Activated CD8-positive, alpha-beta T cell treated with anti-CD3 and anti-CD28 coated beads, Interleukin-2, amount 10 ng/mL, durations not matched to agents 7 days and 5 days (primary cell): ENCODE results near the gene P3H1. TPM values are rescaled to one million over a fixed set of nuclear protein-coding genes. Genes with fewer than 3 reads are reported as not detected.
A peak's percentile ranks its signal among the peaks of the same experiment; 100 is the strongest.

Experiments used
- ATAC-seq: fragments of 150-1000 bp; cut with Tn5 transposase; one replicate; pipeline ENCODE4 v1.10.0; 2021; ENCODE audit warnings: moderate library complexity
- CTCF ChIA-PET: fragments of 350-600 bp; sonication (Branson Sonifier 250); formaldehyde crosslinking; loops from one replicate; lab custom pipeline; 2021; ENCODE audit warnings: antibody characterized with exemption; lab: Charles Lee
- POLR2A ChIA-PET: fragments of 350-600 bp; sonication (Branson Sonifier 250); formaldehyde crosslinking; loops from one replicate; lab custom pipeline; 2021; ENCODE audit warnings: antibody characterized with exemption; lab: Charles Lee
- DNase-seq: peaks from one replicate; pipeline ENCODE4 v3.0.0-alpha.2; 2020
- H3K27ac Mint-ChIP-seq: one replicate; pipeline ENCODE4 v1.8.0; 2021; ENCODE audit warnings: mild to moderate bottlenecking, mixed read lengths
- H3K27me3 Mint-ChIP-seq: one replicate; pipeline ENCODE4 v1.8.0; 2021; ENCODE audit warnings: low read depth, mixed read lengths
- H3K36me3 Mint-ChIP-seq: one replicate; pipeline ENCODE4 v1.8.0; 2021; ENCODE audit warnings: low read depth, mixed read lengths
- H3K4me1 Mint-ChIP-seq: one replicate; pipeline ENCODE4 v1.8.0; 2021; ENCODE audit warnings: low read depth, mixed read lengths
- H3K4me3 Mint-ChIP-seq: one replicate; pipeline ENCODE4 v1.8.0; 2021; ENCODE audit warnings: mild to moderate bottlenecking, mixed read lengths
- H3K9me3 Mint-ChIP-seq: one replicate; pipeline ENCODE4 v1.8.0; 2022; ENCODE audit warnings: mixed read lengths; ENCODE audit not compliant: insufficient read depth
- total RNA-seq, 2 experiments: library from RNA; stranded (reverse); gene quantifications; one replicate each; pipeline ENCODE4 v1.2.3, GENCODE V29; 2021

P3H1 gene
- total RNA-seq, 2 experiments from 2014 or later = 42.9 to 45.5 TPM

- ATAC-seq = no peak
- POLR2A ChIA-PET = no interaction called here
- Mint-ChIP-seq H3K4me3 (peak overlapping the region; percentile 62), H3K27ac (peak overlapping the region; percentile 84), H3K4me1 (peaks cover 20% of the 10 kb centered on the region), H3K36me3 (peaks cover 10% of the 10 kb centered on the region), H3K9me3 (no peaks in the 10 kb centered on the region), H3K27me3 (no peaks in the 10 kb centered on the region)
- no peak for DNase-seq
- CTCF ChIA-PET = interaction anchor here (1.2 kb wide), 1 partner anchor 12 kb away, joined by 3 read pairs; no protein-coding TSS in a partner anchor
Observed at GRCh38 chr1:42786097-42786496, 19.3 kb upstream of the P3H1 start.

- ChIA-PET CTCF (interaction anchor here (1.2 to 2.7 kb wide), 2 partner anchors 13 to 288 kb away, joined by 3 to 14 read pairs; no protein-coding TSS in a partner anchor), POLR2A (interaction anchor here (0.6 to 2.5 kb wide), 3 partner anchors 18 to 1543 kb away, joined by 3 to 6 read pairs (median 4); partner anchors contain the start of genes C1orf50, P3H1 and ZNF691)
- peaks cover 17% of the 10 kb centered on the region for H3K36me3 Mint-ChIP-seq
- H3K9me3 Mint-ChIP-seq = no peaks in the 10 kb centered on the region
- peak; percentile 71 for DNase-seq
- peak; percentile 87 for ATAC-seq
- H3K27me3 Mint-ChIP-seq = no peaks in the 10 kb centered on the region
- H3K27ac Mint-ChIP-seq = peak within 1 kb of the TSS; percentile 84
- H3K4me3 Mint-ChIP-seq = peak within 1 kb of the TSS; percentile 62
- H3K4me1 Mint-ChIP-seq = peaks cover 27% of the 10 kb centered on the region
Observed at GRCh38 chr1:42784946-42785693, 18.3 kb upstream of the P3H1 start, which contains the start of gene TMEM269. Gene TMEM269, plus strand, starts transcription at chr1:42784991. Its CDS starts 4,903 bp downstream, at chr1:42789894.

DNA sequence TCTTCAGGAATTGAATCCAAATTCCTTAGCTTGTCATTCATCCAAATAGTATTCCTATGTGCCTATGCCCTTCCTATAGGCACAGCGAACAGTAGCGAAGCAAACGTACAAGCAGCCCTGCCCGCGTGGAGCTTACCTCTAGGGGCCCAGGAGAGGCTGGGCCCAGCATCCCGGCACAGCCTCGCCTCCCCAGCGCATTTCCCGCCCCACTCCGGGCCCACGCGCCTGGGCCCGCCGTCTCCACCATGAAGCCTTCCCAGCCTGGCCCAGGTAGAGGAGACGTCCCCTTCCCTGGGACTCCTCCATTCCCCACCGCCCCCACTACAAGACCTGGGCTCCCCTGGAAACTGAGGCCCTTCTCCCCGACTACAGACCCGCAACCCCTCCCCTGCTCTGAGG is 17.7 kb upstream of the P3H1 start:
- ATAC-seq (no peak), DNase-seq (no peak)
- no peaks in the 10 kb centered on the region for H3K9me3 Mint-ChIP-seq
- H3K4me3 Mint-ChIP-seq = no peak overlapping the region
- peaks cover 23% of the 10 kb centered on the region for H3K36me3 Mint-ChIP-seq
- no peaks in the 10 kb centered on the region for H3K27me3 Mint-ChIP-seq
- ChIA-PET POLR2A (interaction anchor here (0.5 to 2.5 kb wide), 4 partner anchors 18 to 1543 kb away, joined by 3 to 6 read pairs (median 4); partner anchors contain the start of genes C1orf50, P3H1 and ZNF691), CTCF (interaction anchor here (1.5 to 8.9 kb wide), 3 partner anchors 11 to 289 kb away, joined by 3 to 90 read pairs (median 14); partner anchors contain the start of genes C1orf50 and P3H1)
- H3K4me1 Mint-ChIP-seq = peaks cover 33% of the 10 kb centered on the region
- H3K27ac Mint-ChIP-seq = peak overlapping the region; percentile 20

DNA sequence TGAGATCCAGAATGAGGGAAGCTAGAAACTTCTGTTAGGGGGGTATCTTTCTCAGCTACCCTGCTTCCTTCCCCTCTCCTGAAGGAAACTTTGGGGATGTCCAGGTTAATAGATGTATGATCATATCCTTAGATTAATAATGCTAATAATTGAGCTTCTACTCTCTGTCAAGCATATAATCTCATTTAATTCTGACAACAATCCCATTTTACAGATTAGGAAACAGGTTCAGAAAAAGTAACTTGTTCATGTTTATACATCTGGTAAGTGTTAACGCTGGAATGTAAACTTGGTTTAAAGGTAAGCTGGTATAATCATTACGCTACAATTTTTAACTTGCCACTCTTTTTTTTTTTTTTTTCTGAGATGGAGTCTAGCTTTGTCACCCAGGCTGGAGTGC is 16.3 kb upstream of the P3H1 start:
- ATAC-seq (no peak), DNase-seq (no peak)
- H3K9me3 Mint-ChIP-seq = no peaks in the 10 kb centered on the region
- peaks cover 34% of the 10 kb centered on the region for H3K36me3 Mint-ChIP-seq
- ChIA-PET POLR2A (interaction anchor here (2.5 kb wide), 1 partner anchor 16 kb away, joined by 6 read pairs; the partner anchor contains the start of genes C1orf50 and P3H1), CTCF (interaction anchor here (0.8 to 8.9 kb wide), 6 partner anchors 9 to 290 kb away, joined by 3 to 90 read pairs (median 4); partner anchors contain the start of genes C1orf50 and P3H1)
- H3K27ac Mint-ChIP-seq = no peak overlapping the region
- no peak overlapping the region for H3K4me3 Mint-ChIP-seq
- H3K4me1 Mint-ChIP-seq = peaks cover 47% of the 10 kb centered on the region
- no peaks in the 10 kb centered on the region for H3K27me3 Mint-ChIP-seq

- Mint-ChIP-seq H3K36me3 (peaks cover 56% of the 10 kb centered on the region), H3K27me3 (no peaks in the 10 kb centered on the region), H3K27ac (no peak overlapping the region)
Observed at GRCh38 chr1:42780176-42780575, 13.3 kb upstream of the P3H1 start.

DNA sequence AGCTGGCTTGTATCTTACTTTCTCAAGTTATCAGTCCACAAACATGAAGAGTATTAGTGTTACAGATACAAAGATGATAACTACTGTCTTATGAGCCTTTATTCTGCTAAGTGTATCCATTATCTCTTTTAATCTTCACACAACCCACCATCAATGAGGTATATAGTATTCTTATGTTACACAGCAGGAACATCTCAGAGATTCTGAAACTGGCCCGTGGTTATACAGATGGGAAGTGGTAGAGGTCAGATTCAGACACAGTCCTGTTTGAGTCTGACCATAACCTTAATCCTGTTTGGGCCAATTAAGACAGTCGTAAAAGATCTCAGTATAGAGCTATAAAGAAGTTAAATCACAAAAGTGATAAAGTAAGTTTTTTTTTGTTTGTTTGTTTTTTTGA is 12.9 kb upstream of the P3H1 start:
- H3K4me3 Mint-ChIP-seq = no peak overlapping the region
- CTCF ChIA-PET = interaction anchor here (1.0 to 8.9 kb wide), 8 partner anchors 12 to 293 kb away, joined by 3 to 90 read pairs (median 20); partner anchors contain the start of genes C1orf50, P3H1 and ZNF691
- no peak for ATAC-seq
- H3K27me3 Mint-ChIP-seq = no peaks in the 10 kb centered on the region
- H3K36me3 Mint-ChIP-seq = peaks cover 61% of the 10 kb centered on the region
- POLR2A ChIA-PET = interaction anchor here (0.6 to 1.5 kb wide), 2 partner anchors 13 to 93 kb away, joined by 3 to 6 read pairs; partner anchors contain the start of genes C1orf50 and P3H1
- peaks cover 38% of the 10 kb centered on the region for H3K4me1 Mint-ChIP-seq
- no peak for DNase-seq
- no peak overlapping the region for H3K27ac Mint-ChIP-seq
- no peaks in the 10 kb centered on the region for H3K9me3 Mint-ChIP-seq

More at GRCh38 chr1:42780176-42780575, 13.3 kb upstream of the P3H1 start:
- no peak overlapping the region for H3K4me3 Mint-ChIP-seq
- ChIA-PET POLR2A (interaction anchor here (0.6 to 1.5 kb wide), 2 partner anchors 13 to 93 kb away, joined by 3 to 6 read pairs; partner anchors contain the start of genes C1orf50 and P3H1), CTCF (interaction anchor here (1.0 to 8.9 kb wide), 7 partner anchors 13 to 293 kb away, joined by 3 to 90 read pairs (median 6); partner anchors contain the start of genes C1orf50, P3H1 and ZNF691)
- no peak for DNase-seq
- no peak for ATAC-seq
- H3K9me3 Mint-ChIP-seq = no peaks in the 10 kb centered on the region
- H3K4me1 Mint-ChIP-seq = peaks cover 40% of the 10 kb centered on the region

- H3K27me3 Mint-ChIP-seq = no peaks in the 10 kb centered on the region
- ChIA-PET POLR2A (interaction anchor here (1.2 to 1.4 kb wide), 2 partner anchors 11 to 147 kb away, joined by 3 to 6 read pairs; partner anchors contain the start of genes C1orf50 and P3H1), CTCF (interaction anchor here (0.6 to 8.9 kb wide), 26 partner anchors 11 to 299 kb away, joined by 3 to 90 read pairs (median 4); partner anchors contain the start of genes C1orf50, ERMAP, P3H1 and ZNF691)
- ATAC-seq (peak; percentile 47), DNase-seq (peak; percentile 44)
- H3K9me3 Mint-ChIP-seq = no peaks in the 10 kb centered on the region
- peaks cover 36% of the 10 kb centered on the region for H3K4me1 Mint-ChIP-seq
- no peak overlapping the region for H3K4me3 Mint-ChIP-seq
- peak overlapping the region; percentile 53 for H3K27ac Mint-ChIP-seq
- H3K36me3 Mint-ChIP-seq = peaks cover 68% of the 10 kb centered on the region
Observed at GRCh38 chr1:42777852-42778251, 11.0 kb upstream of the P3H1 start.

GRCh38 chr1:42776502-42776901 is 9.7 kb upstream of the P3H1 start:
- POLR2A ChIA-PET = interaction anchor here (2.4 kb wide), 1 partner anchor 10 kb away, joined by 11 read pairs; the partner anchor contains the start of genes C1orf50 and P3H1
- Mint-ChIP-seq H3K27me3 (no peaks in the 10 kb centered on the region), H3K4me3 (no peak overlapping the region), H3K27ac (no peak overlapping the region), H3K4me1 (peaks cover 41% of the 10 kb centered on the region), H3K9me3 (no peaks in the 10 kb centered on the region), H3K36me3 (peaks cover 69% of the 10 kb centered on the region)
- CTCF ChIA-PET = interaction anchor here (1.0 to 8.9 kb wide), 7 partner anchors 9 to 297 kb away, joined by 3 to 90 read pairs (median 9); partner anchors contain the start of genes C1orf50, ERMAP and P3H1
- no peak for ATAC-seq
- no peak for DNase-seq

- Mint-ChIP-seq H3K36me3 (peaks cover 67% of the 10 kb centered on the region), H3K4me1 (peaks cover 38% of the 10 kb centered on the region), H3K4me3 (no peak overlapping the region), H3K9me3 (no peaks in the 10 kb centered on the region), H3K27me3 (no peaks in the 10 kb centered on the region), H3K27ac (no peak overlapping the region)
- DNase-seq (no peak), ATAC-seq (no peak)
- POLR2A ChIA-PET = interaction anchor here (2.4 kb wide), 1 partner anchor 8 kb away, joined by 11 read pairs; the partner anchor contains the start of genes C1orf50 and P3H1
- CTCF ChIA-PET = interaction anchor here (2.3 to 5.9 kb wide), 2 partner anchors 139 to 299 kb away, joined by 13 to 41 read pairs; no protein-coding TSS in a partner anchor
Observed at GRCh38 chr1:42774928-42775526, 8.2 kb upstream of the P3H1 start.

- Mint-ChIP-seq H3K9me3 (no peaks in the 10 kb centered on the region), H3K4me1 (peaks cover 36% of the 10 kb centered on the region), H3K27me3 (no peaks in the 10 kb centered on the region), H3K27ac (no peak overlapping the region), H3K4me3 (no peak overlapping the region), H3K36me3 (peaks cover 67% of the 10 kb centered on the region)
- ATAC-seq (no peak), DNase-seq (no peak)
- ChIA-PET CTCF (interaction anchor here (1.3 to 2.3 kb wide), 3 partner anchors 10 to 300 kb away, joined by 3 to 13 read pairs (median 5); no protein-coding TSS in a partner anchor), POLR2A (no interaction called here)
Observed at GRCh38 chr1:42773420-42773819, 6.6 kb upstream of the P3H1 start.
